Body of pancreas (tissue), 4 donors: ENCODE results near the gene TUBB8B. TPM values are rescaled to one million over a fixed set of nuclear protein-coding genes. Genes with fewer than 3 reads are reported as not detected.
"Not testable (repeated sequence)": the region's sequence is repeated elsewhere in the genome, so short reads cannot be mapped to it uniquely, and the experiment has no call there.

Source experiments
- ATAC-seq: fragments of 150-250 bp; one replicate; pipeline ENCODE4 v1.9.1; 2016
- DNase-seq, 4 donors: peaks; one replicate each; pipeline ENCODE4 v3.0.0-alpha.2; 2019
- H3K27ac ChIP-seq, 4 donors: fragments of 200-600 bp; sonication (generic); 1 replicate in 3 of 4; 2 replicates in 1 of 4; pipeline versions ENCODE4 v1.5.1 to v1.6.1; 2016 to 2019; ENCODE audit warnings: mild to moderate bottlenecking in 1 of 4, mixed read lengths in 1 of 4, moderate library complexity in 1 of 4
- H3K27me3 ChIP-seq, 2 donors: fragments of 200-600 bp; sonication (generic); one replicate each; pipeline ENCODE4 v1.6.0; 2016; ENCODE audit warnings: mild to moderate bottlenecking in 1 of 2
- H3K36me3 ChIP-seq, 2 donors: fragments of 200-600 bp; sonication (generic); replicated peaks in 1 of 2; 2 replicates each; pipeline ENCODE4 v1.5.1; 2016; ENCODE audit warnings: low read depth in 2 of 2; ENCODE audit not compliant: insufficient read depth in 1 of 2
- H3K4me1 ChIP-seq: fragments of 200-600 bp; sonication (generic); one replicate; pipeline ENCODE4 v1.6.0; 2016
- H3K4me3 ChIP-seq, 2 donors: fragments of 200-600 bp; sonication (generic); 1 replicate in 1 of 2; 2 replicates in 1 of 2; pipeline ENCODE4 v1.5.1; 2016 to 2019
- H3K9me3 ChIP-seq, 3 donors: fragments of 200-600 bp; sonication (generic); 1 replicate in 2 of 3; 2 replicates in 1 of 3; pipeline ENCODE4 v1.5.1; 2016
- WGBS, 2 donors: methylation state at CpG; one replicate each; pipeline ENCODE4 v1.1.5; 2017; 5-methylcytosine and 5-hydroxymethylcytosine counted together
- intact Hi-C: fragments of 100-400 bp; cut with DNase I; formaldehyde crosslinking; loops from one replicate; pipeline ENCODE4 v1.15.1; 2023
- small RNA-seq: library from RNA; depleted of rRNA; stranded (forward); fragments of <200 nt; gene quantifications from one replicate; pipeline ENCODE3, GENCODE V24; 2016
- total RNA-seq, 2 donors: library from RNA; depleted of rRNA; stranded (reverse); fragments of >200 nt; gene quantifications; one replicate each; pipeline ENCODE4 v1.1.0, GENCODE V29; 2016

TUBB8B gene
- total RNA-seq, 2 donors from 2014 or later, result not detected

DNA sequence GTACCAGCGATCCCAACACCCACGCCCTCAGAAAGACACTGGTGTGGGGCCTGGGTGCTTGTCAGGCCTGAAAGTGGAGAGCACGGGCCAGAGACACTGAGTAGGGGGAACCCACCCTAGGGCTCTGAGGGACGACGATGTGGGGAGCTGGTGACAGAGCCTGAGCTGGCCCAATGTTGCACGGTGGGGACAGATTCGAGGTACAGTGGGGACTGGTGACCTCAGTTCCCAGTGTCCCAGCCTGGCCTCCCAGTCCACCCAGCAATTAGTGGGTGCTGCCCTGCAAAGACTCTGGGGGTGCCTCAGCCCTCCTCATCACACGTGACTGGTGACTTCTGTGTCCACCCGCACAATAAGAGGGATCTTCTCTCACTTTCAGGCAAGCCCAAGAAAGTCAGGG lies 36.6 kb downstream of the TUBB8B start:
- ATAC-seq, H3K27me3 ChIP-seq, intact Hi-C loops, H3K9me3 ChIP-seq, H3K36me3 ChIP-seq, DNase-seq, H3K4me1 ChIP-seq, H3K4me3 ChIP-seq, H3K27ac ChIP-seq: not testable (repeated sequence)
- no CpG with 5 or more reads among the region's 9 CpGs for WGBS, 2 donors

DNA sequence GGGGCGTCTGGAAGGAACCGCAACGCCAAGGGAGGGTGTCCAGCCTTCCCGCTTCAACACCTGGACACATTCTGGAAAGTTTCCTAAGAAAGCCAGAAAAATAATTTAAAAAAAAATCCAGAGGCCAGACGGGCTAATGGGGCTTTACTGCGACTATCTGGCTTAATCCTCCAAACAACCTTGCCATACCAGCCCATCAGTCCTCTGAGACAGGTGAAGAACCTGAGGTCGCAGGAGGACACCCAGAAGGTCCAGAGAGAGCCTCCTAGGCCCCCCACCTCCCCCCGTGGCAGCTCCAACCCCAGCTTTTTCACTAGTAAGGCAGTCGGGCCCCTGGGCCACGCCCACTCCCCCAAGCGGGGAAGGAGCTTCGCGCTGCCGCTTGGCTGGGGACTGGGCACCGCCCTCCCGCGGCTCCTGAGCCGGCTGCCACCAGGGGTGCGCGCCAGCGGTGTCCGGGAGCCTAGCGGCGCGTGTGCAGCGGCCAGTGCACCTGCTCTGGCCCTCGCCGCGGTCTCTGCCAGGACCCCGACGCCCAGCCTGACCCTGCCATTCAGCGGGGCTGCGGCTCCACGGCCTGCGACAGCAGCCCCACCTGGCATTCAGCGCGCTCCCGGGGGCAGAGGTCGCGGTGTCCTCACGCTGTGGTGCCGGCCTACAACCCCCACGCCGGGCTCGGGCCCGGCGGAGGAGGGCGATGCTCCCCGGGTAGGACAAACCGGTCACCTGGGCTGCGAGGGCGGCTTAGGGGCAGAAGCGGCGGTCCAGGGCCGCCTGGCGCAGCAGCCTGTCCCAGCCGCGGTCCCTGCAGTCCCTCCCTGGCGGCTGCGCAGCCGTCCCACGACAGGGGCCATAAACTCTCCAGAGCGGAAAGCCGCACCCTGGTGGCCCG lies 37.8 kb downstream of the TUBB8B start:
- ATAC-seq, H3K4me1 ChIP-seq, H3K27ac ChIP-seq, DNase-seq, H3K9me3 ChIP-seq, intact Hi-C loops, H3K36me3 ChIP-seq, H3K27me3 ChIP-seq, H3K4me3 ChIP-seq: not testable (repeated sequence)
- no CpG with 5 or more reads among the region's 65 CpGs for WGBS, 2 donors

DNA sequence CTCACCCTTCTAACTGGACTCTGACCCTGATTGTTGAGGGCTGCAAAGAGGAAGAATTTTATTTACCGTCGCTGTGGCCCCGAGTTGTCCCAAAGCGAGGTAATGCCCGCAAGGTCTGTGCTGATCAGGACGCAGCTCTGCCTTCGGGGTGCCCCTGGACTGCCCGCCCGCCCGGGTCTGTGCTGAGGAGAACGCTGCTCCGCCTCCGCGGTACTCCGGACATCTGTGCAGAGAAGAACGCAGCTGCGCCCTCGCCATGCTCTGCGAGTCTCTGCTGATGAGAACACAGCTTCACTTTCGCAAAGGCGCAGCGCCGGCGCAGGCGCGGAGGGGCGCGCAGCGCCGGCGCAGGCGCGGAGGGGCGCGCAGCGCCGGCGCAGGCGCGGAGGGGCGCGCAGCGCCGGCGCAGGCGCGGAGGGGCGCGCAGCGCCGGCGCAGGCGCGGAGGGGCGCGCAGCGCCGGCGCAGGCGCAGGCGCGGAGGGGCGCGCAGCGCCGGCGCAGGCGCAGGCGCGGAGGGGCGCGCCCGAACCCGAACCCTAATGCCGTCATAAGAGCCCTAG lies 38.7 kb downstream of the TUBB8B start:
- ATAC-seq (peak; percentile 27), DNase-seq (peak in 2 of 4 donors; percentile 20 to 33)
- H3K27me3 ChIP-seq, H3K27ac ChIP-seq, H3K4me3 ChIP-seq, H3K36me3 ChIP-seq, H3K4me1 ChIP-seq, H3K9me3 ChIP-seq, intact Hi-C loops: not testable (repeated sequence)
- WGBS, 2 donors, result 73 to 89% methylated on average over 44 to 55 of the region's 75 CpGs

DNA sequence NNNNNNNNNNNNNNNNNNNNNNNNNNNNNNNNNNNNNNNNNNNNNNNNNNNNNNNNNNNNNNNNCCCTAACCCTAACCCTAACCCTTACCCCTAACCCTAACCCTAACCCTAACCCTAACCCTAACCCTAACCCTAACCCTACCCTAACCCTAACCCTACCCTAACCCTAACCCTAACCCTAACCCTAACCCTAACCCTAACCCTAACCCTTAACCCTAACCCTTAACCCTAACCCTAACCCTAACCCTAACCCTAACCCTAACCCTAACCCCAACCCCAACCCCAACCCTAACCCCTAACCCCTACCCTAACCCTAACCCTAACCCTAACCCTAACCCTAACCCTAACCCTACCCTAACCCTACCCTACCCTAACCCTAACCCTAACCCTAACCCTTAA lies 39.5 kb downstream of the TUBB8B start:
- H3K9me3 ChIP-seq, H3K27ac ChIP-seq, intact Hi-C loops, DNase-seq, ATAC-seq, H3K27me3 ChIP-seq, H3K4me3 ChIP-seq, H3K4me1 ChIP-seq, H3K36me3 ChIP-seq: not testable (repeated sequence)

Small RNA genes within 50 kb of the gene (small RNA-seq; reads per million reads assigned to genes)
- not detected for gene AP001005.2

Other genes starting within 250 kb of the TUBB8B start
- gene USP14, start 108.9 kb upstream of the TUBB8B start, total RNA-seq, result 10 to 100 TPM; 14.5 to 18.8 TPM
- 10 to 100 TPM; 21.8 to 36.6 TPM for gene THOC1, start 218.4 kb upstream of the TUBB8B start, total RNA-seq